ENCODE results near the gene BICDL2.

DNA sequence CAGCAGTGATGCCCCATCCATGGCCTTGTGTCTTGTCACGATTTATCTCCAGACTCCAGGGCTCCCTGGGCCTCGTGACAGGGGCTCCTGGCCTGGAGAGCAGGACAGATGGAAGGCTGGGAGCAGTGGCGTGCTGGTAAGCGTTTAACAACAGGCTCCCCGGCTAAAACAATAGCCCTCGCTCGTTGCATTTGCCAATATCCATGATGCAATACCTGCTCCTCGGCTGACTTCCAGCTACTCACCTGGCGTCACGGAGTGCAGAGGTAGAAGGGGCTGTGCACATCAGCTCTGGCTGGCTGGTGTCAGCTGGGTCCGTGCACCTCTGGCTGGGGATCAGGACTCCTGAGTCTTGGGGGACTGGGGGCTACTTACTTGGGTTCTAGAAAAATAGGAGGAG is 1.5 kb upstream of the BICDL2 start:
- TF ChIP-seq, protein P1, sequence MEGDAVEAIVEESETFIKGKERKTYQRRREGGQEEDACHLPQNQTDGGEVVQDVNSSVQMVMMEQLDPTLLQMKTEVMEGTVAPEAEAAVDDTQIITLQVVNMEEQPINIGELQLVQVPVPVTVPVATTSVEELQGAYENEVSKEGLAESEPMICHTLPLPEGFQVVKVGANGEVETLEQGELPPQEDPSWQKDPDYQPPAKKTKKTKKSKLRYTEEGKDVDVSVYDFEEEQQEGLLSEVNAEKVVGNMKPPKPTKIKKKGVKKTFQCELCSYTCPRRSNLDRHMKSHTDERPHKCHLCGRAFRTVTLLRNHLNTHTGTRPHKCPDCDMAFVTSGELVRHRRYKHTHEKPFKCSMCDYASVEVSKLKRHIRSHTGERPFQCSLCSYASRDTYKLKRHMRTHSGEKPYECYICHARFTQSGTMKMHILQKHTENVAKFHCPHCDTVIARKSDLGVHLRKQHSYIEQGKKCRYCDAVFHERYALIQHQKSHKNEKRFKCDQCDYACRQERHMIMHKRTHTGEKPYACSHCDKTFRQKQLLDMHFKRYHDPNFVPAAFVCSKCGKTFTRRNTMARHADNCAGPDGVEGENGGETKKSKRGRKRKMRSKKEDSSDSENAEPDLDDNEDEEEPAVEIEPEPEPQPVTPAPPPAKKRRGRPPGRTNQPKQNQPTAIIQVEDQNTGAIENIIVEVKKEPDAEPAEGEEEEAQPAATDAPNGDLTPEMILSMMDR (IDR thresholded peaks at IDR 0.05): no peak
- TF ChIP-seq ZFX (IDR thresholded peaks at IDR 0.05; ENCODE audit: borderline replicate concordance): no peak

All from 22Rv1 (cell line).